ENCODE results near the gene TNK2.
"Not testable (repeated sequence)": the region's sequence is repeated elsewhere in the genome, so short reads cannot be mapped to it uniquely, and the experiment has no call there.

Gene TNK2

GRCh38 chr3:195883160-195883559 lies 25.2 kb downstream of the TNK2 start:
- DNase-seq, result no peak

- no peak for DNase-seq
These were observed 26.3 kb downstream of the TNK2 start for GRCh38 chr3:195882002-195882441.

- no peak for DNase-seq
These were observed 26.9 kb downstream of the TNK2 start for GRCh38 chr3:195881276-195881988.

- no peak for DNase-seq
These were observed 28.3 kb downstream of the TNK2 start for GRCh38 chr3:195880037-195880431.

GRCh38 chr3:195879416-195880036 lies 28.8 kb downstream of the TNK2 start:
- no peak for DNase-seq

GRCh38 chr3:195878424-195879274 lies 29.7 kb downstream of the TNK2 start:
- no peak for DNase-seq

- no peak for DNase-seq
These were observed 30.5 kb downstream of the TNK2 start for GRCh38 chr3:195877767-195878423.

GRCh38 chr3:195877136-195877715 lies 31.1 kb downstream of the TNK2 start:
- DNase-seq, result no peak

- no peak for DNase-seq
These were observed 31.9 kb downstream of the TNK2 start for GRCh38 chr3:195876297-195877064.

- DNase-seq, result no peak
These were observed 32.7 kb downstream of the TNK2 start for GRCh38 chr3:195875482-195876236.

- no peak for DNase-seq
These were observed 34.4 kb downstream of the TNK2 start for GRCh38 chr3:195873971-195874370.

GRCh38 chr3:195873281-195873887 lies 35.0 kb downstream of the TNK2 start:
- DNase-seq, result no peak

- DNase-seq, result no peak
These were observed 35.6 kb downstream of the TNK2 start for GRCh38 chr3:195872800-195873199.

GRCh38 chr3:195872097-195872496 lies 36.3 kb downstream of the TNK2 start:
- DNase-seq, result no peak

- DNase-seq, result not testable (repeated sequence)
These were observed 36.7 kb downstream of the TNK2 start for GRCh38 chr3:195871686-195872085.

- DNase-seq, result no peak
These were observed 37.4 kb downstream of the TNK2 start for GRCh38 chr3:195870937-195871336.

GRCh38 chr3:195870442-195870841 lies 37.9 kb downstream of the TNK2 start:
- DNase-seq, result no peak

- DNase-seq, result no peak
These were observed 38.8 kb downstream of the TNK2 start for GRCh38 chr3:195869413-195870001.

GRCh38 chr3:195868866-195869412 lies 39.4 kb downstream of the TNK2 start:
- DNase-seq, result no peak

- DNase-seq, result no peak
These were observed 40.0 kb downstream of the TNK2 start for GRCh38 chr3:195868336-195868865.

Data from NK-92 treated with Interleukin-12 subunit alpha and Interleukin-12 subunit beta, amount 100 ng/mL, for 24 hours (cell line).